Type B pancreatic cell (in vitro differentiated cells): ENCODE data around the gene IZUMO1. TPM values are rescaled to one million over a fixed set of nuclear protein-coding genes. Genes with fewer than 3 reads are reported as not detected.

Experiments used
- DNase-seq: peaks from one replicate; pipeline ENCODE4 v3.0.0; 2021; ENCODE audit warnings: mixed read lengths; ENCODE audit not compliant: unreplicated experiment; ENCODE audit errors: extremely low spot score
- H3K27ac Mint-ChIP-seq: 2 replicates; pipeline ENCODE4 v1.8.0; 2021; ENCODE audit warnings: mild to moderate bottlenecking, mixed read lengths
- H3K27me3 Mint-ChIP-seq: 2 replicates; pipeline ENCODE4 v1.8.0; 2021; ENCODE audit warnings: mixed read lengths
- H3K36me3 Mint-ChIP-seq: 2 replicates; pipeline ENCODE4 v1.8.0; 2021; ENCODE audit warnings: mixed read lengths
- H3K4me1 Mint-ChIP-seq: one replicate; pipeline ENCODE4 v1.8.0; 2021; ENCODE audit warnings: mixed read lengths; ENCODE audit not compliant: unreplicated experiment
- H3K4me3 Mint-ChIP-seq: 2 replicates; pipeline ENCODE4 v1.8.0; 2021; ENCODE audit warnings: mild to moderate bottlenecking, mixed read lengths
- H3K9me3 Mint-ChIP-seq: 2 replicates; pipeline ENCODE4 v1.8.0; 2021; ENCODE audit warnings: mixed read lengths
- total RNA-seq: library from RNA; stranded (reverse); gene quantifications from 2 replicates; pipeline ENCODE4 v1.2.1, GENCODE V29; 2021; ENCODE audit warnings: low replicate concordance
- TF ChIP-seq, protein P1 (sequence below): fragments of 200-600 bp; sonication (generic); conservative IDR thresholded peaks from 2 replicates; pipeline ENCODE4 v1.5.0; 2021; ENCODE audit warnings: antibody characterized with exemption, mild to moderate bottlenecking

The IZUMO1 gene
- total RNA-seq, 1 donor from 2014 or later = 4.8 TPM

DNA sequence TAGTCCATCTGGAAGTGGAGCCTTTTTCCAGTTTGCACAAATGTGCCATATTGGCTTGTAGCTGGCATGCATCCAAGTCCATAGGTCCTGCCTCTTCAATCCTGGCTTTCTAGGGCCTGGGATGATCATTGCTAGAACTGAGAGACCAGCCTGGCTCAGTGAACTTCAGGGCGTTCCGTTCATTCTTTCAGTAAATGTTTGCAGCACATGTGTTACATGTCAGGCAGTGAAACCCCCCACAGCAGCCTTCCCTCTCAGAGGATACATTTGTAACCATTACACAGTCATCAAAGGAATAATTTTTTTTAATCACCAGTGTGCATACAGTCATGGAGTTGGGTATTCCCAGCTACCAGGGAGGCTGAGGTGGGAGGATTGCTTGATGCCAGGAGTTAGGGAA lies 41.3 kb downstream of the IZUMO1 start:
- no peak overlapping the region for H3K4me3 Mint-ChIP-seq
- peaks cover 7% of the 10 kb centered on the region for H3K4me1 Mint-ChIP-seq
- DNase-seq = no peak
- TF ChIP-seq, protein P1, sequence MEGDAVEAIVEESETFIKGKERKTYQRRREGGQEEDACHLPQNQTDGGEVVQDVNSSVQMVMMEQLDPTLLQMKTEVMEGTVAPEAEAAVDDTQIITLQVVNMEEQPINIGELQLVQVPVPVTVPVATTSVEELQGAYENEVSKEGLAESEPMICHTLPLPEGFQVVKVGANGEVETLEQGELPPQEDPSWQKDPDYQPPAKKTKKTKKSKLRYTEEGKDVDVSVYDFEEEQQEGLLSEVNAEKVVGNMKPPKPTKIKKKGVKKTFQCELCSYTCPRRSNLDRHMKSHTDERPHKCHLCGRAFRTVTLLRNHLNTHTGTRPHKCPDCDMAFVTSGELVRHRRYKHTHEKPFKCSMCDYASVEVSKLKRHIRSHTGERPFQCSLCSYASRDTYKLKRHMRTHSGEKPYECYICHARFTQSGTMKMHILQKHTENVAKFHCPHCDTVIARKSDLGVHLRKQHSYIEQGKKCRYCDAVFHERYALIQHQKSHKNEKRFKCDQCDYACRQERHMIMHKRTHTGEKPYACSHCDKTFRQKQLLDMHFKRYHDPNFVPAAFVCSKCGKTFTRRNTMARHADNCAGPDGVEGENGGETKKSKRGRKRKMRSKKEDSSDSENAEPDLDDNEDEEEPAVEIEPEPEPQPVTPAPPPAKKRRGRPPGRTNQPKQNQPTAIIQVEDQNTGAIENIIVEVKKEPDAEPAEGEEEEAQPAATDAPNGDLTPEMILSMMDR = no peak
- peaks cover 10% of the 10 kb centered on the region for H3K36me3 Mint-ChIP-seq
- H3K27me3 Mint-ChIP-seq = no peaks in the 10 kb centered on the region
- H3K9me3 Mint-ChIP-seq = no peaks in the 10 kb centered on the region
- no peak overlapping the region for H3K27ac Mint-ChIP-seq

DNA sequence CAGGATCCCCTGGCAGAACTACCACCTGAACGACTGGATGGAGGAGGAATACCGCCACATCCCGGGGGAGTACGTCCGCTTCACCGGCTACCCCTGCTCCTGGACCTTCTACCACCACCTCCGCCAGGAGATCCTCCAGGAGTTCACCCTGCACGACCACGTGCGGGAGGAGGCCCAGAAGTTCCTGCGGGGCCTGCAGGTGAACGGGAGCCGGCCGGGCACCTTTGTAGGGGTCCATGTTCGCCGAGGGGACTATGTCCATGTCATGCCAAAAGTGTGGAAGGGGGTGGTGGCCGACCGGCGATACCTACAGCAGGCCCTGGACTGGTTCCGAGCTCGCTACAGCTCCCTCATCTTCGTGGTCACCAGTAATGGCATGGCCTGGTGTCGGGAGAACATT lies 43.4 kb downstream of the IZUMO1 start:
- peaks cover 10% of the 10 kb centered on the region for H3K36me3 Mint-ChIP-seq
- H3K4me1 Mint-ChIP-seq = peaks cover 2% of the 10 kb centered on the region
- no peak for DNase-seq
- peaks cover 5% of the 10 kb centered on the region for H3K27me3 Mint-ChIP-seq
- no peak overlapping the region for H3K4me3 Mint-ChIP-seq
- no peak overlapping the region for H3K27ac Mint-ChIP-seq
- TF ChIP-seq, protein P1 = no peak
- no peaks in the 10 kb centered on the region for H3K9me3 Mint-ChIP-seq

DNA sequence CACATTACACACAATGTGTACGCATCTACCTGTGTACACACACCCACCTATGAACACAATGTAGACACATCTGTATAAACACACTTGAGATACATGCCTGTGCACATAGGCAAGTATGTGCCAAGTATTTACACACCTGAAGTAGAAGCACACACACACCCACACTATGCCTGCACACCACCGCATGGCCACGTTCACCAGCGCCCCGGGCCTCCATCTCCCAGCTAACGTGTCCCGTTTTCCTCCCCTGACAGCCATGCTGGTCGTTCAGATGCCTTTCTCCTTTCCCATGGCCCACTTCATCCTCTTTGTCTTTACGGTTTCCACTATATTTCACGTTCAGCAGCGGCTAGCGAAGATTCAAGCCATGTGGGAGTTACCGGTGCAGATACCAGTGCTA lies 44.0 kb downstream of the IZUMO1 start:
- peaks cover 10% of the 10 kb centered on the region for H3K36me3 Mint-ChIP-seq
- no peak overlapping the region for H3K27ac Mint-ChIP-seq
- DNase-seq = no peak
- H3K27me3 Mint-ChIP-seq = peaks cover 9% of the 10 kb centered on the region
- no peak overlapping the region for H3K4me3 Mint-ChIP-seq
- no peaks in the 10 kb centered on the region for H3K9me3 Mint-ChIP-seq
- TF ChIP-seq, protein P1 = no peak
- H3K4me1 Mint-ChIP-seq = no peaks in the 10 kb centered on the region

DNA sequence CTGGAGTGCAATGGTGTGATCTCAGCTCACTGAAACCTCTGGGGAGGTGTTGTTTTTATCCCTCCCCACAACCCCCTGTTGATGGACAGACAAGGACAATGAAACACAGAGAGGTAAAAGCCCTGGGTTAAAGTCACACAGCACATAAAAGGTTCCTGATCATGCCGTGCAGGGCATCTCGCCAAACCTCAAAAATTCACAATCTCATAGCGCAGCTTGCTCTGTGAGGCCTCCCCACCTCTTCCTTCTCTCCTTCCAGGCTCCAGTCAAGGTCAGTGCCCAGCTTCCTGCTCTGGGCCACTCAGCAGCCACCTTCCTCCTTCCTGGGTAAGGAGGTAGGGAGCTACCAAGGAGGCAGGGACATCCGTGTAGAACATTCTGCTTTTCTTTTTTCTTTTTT lies 48.7 kb downstream of the IZUMO1 start:
- no peak for DNase-seq
- H3K27ac Mint-ChIP-seq = no peak overlapping the region
- H3K27me3 Mint-ChIP-seq = peaks cover 35% of the 10 kb centered on the region
- H3K9me3 Mint-ChIP-seq = no peaks in the 10 kb centered on the region
- H3K36me3 Mint-ChIP-seq = peaks cover 10% of the 10 kb centered on the region
- H3K4me1 Mint-ChIP-seq = peaks cover 12% of the 10 kb centered on the region
- TF ChIP-seq, protein P1 = no peak
- H3K4me3 Mint-ChIP-seq = peak overlapping the region; percentile 44

DNA sequence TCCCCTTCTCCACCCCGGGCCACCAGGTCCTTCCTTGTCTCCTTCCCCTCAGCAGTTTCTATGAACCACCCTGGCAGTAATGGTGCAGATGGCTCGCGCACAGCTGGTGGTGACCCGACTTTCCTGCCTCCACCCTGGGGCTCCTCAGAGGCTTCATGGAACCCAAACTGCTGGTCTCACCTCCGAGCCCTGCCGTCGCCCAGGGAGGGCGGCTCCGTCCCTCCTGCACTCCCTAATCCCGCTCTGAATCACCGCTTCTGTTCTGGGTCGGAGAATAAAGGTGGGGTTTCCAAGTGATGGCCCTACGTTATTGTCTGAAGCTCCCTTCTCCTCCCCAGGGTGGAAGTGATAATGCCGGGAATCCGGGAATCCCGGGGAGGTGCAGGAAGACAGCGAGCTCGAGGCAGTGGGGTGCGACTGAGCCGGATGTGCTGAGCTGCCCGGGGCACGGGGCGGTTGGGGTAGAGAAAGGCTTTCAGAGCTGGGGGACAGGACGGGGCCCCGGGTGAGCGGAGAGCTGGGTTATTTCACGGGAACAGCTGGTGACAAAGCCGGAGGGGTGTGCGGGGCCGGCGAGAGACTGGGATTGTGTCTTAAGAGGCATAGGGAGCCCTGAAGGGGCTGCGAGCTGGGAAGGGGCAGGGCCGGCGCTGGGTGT lies 50.2 kb downstream of the IZUMO1 start:
- Mint-ChIP-seq H3K4me1 (peaks cover 12% of the 10 kb centered on the region), H3K27me3 (peaks cover 35% of the 10 kb centered on the region), H3K27ac (peak overlapping the region; percentile 83), H3K36me3 (peaks cover 3% of the 10 kb centered on the region), H3K4me3 (peak overlapping the region; percentile 83), H3K9me3 (no peaks in the 10 kb centered on the region)
- TF ChIP-seq, protein P1 = no peak
- no peak for DNase-seq
